Right cardiac atrium (tissue), 5 donors: Measurements from ENCODE around the gene PREX1. TPM values are rescaled to one million over a fixed set of nuclear protein-coding genes. Genes with fewer than 3 reads are reported as not detected.

ENCODE experiments used
- ATAC-seq, 2 donors: fragments of 200-7000 bp; cut with Tn5 transposase; one replicate each; pipeline versions ENCODE4 v1.8.0 to v1.9.1; 2020; ENCODE audit warnings: moderate library complexity in 2 of 2, mild to moderate bottlenecking in 1 of 2
- DNase-seq, 3 donors: peaks; one replicate each; pipeline ENCODE4 v3.0.0-alpha.2; 2020
- H3K27ac ChIP-seq: one replicate; pipeline ENCODE4 v1.5.1; 2013; ENCODE audit warnings: mild to moderate bottlenecking, low read length, control low read depth, moderate library complexity
- H3K27me3 ChIP-seq: one replicate; pipeline ENCODE4 v1.6.1; 2013; ENCODE audit not compliant: control insufficient read depth, insufficient read depth
- H3K4me1 ChIP-seq: one replicate; pipeline ENCODE4 v1.6.1; 2013; ENCODE audit warnings: low read length; ENCODE audit not compliant: control insufficient read depth, insufficient read depth
- H3K4me3 ChIP-seq: one replicate; pipeline ENCODE4 v1.5.1; 2013; ENCODE audit warnings: low read length, control low read depth
- H3K9me3 ChIP-seq: one replicate; pipeline ENCODE4 v1.6.1; 2013; ENCODE audit warnings: low read length; ENCODE audit not compliant: control insufficient read depth
- WGBS: extraction: QIAGEN DNeasy Blood & Tissue Kit; methylation state at CpG from one replicate; pipeline ENCODE4 v1.1.7; 2013; 5-methylcytosine and 5-hydroxymethylcytosine counted together
- intact Hi-C, 4 donors: fragments of 100-400 bp; cut with DNase I; formaldehyde crosslinking; loops; one replicate each; pipeline versions ENCODE4 v1.11.0 to v1.14.0; 2022 to 2023
- polyA plus RNA-seq: library from polyadenylated mRNA; stranded (reverse); fragments of 200-250 nt; gene quantifications from one replicate; pipeline ENCODE4 v1.2.3, GENCODE V29; 2013
- total RNA-seq, 4 donors: library from RNA; stranded (reverse); fragmentation: NEBNext Ultra II Directional; extraction: Animal tissue kit (Norgen Biotek cat#: 25700); gene quantifications; one replicate each; pipeline ENCODE4 v1.2.1, GENCODE V29; 2021
- donor health status: healthy with polysubstance abuse.
- donor health status: DM: no; HTN: yes; CAD: no.
- donor health status: DM: no; HTN: no; CAD: no.
- donor health status: DM: no; HTN: yes; CAD: no; lungs with severe emphysema.
- donor health status: DM: yes; HTN: yes; CAD: no.

The PREX1 gene
- total and polyA plus RNA-seq, 5 donors, result 9.0 to 16.2 (median 13.9) TPM

- Histone ChIP-seq H3K4me3 (no peak overlapping the region), H3K27ac (no peak overlapping the region), H3K27me3 (no peaks in the 10 kb centered on the region), H3K4me1 (no peaks in the 10 kb centered on the region), H3K9me3 (no peaks in the 10 kb centered on the region)
- no peak for ATAC-seq
- 59% methylated on average over 10 of the region's 10 CpGs for WGBS
- intact Hi-C loops, result no loop called here
- DNase-seq, result no peak
These were observed 56.3 kb downstream of the PREX1 start for GRCh38 chr20:48771542-48771941.

- ATAC-seq (no peak), DNase-seq (no peak)
- H3K4me3 ChIP-seq, result no peak overlapping the region
- no peak overlapping the region for H3K27ac ChIP-seq
- intact Hi-C loops, result no loop called here
- H3K9me3 ChIP-seq, result no peaks in the 10 kb centered on the region
- 75% methylated on average over 9 of the region's 9 CpGs for WGBS
- H3K4me1 ChIP-seq, result no peaks in the 10 kb centered on the region
- H3K27me3 ChIP-seq, result no peaks in the 10 kb centered on the region
These were observed 56.9 kb downstream of the PREX1 start for GRCh38 chr20:48770700-48771442.

- intact Hi-C loops, result no loop called here
- peak in 1 of 2 donors; percentile 6 for ATAC-seq
- H3K27ac ChIP-seq, result no peak overlapping the region
These were observed 58.5 kb downstream of the PREX1 start for GRCh38 chr20:48769069-48769983.

GRCh38 chr20:48766961-48767960, 60.5 kb downstream of the PREX1 start:
- H3K4me1 ChIP-seq, result peaks cover 4% of the 10 kb centered on the region
- DNase-seq, result no peak
- no peaks in the 10 kb centered on the region for H3K9me3 ChIP-seq
- intact Hi-C loops, result no loop called here
- whole genome bisulfite sequencing, result 86% methylated on average over 27 of the region's 27 CpGs
- no peak for ATAC-seq
- no peak overlapping the region for H3K27ac ChIP-seq
- H3K4me3 ChIP-seq, result no peak overlapping the region
- no peaks in the 10 kb centered on the region for H3K27me3 ChIP-seq

More at GRCh38 chr20:48769069-48769983, 58.5 kb downstream of the PREX1 start:
- Histone ChIP-seq H3K27me3 (no peaks in the 10 kb centered on the region), H3K9me3 (no peaks in the 10 kb centered on the region), H3K4me3 (no peak overlapping the region), H3K4me1 (no peaks in the 10 kb centered on the region)
- 63% methylated on average over 21 of the region's 21 CpGs for WGBS
- no peak for DNase-seq

GRCh38 chr20:48766205-48766604, 61.6 kb downstream of the PREX1 start:
- Histone ChIP-seq H3K4me3 (no peak overlapping the region), H3K27me3 (no peaks in the 10 kb centered on the region), H3K9me3 (no peaks in the 10 kb centered on the region), H3K27ac (no peak overlapping the region), H3K4me1 (peaks cover 4% of the 10 kb centered on the region)
- 79% methylated on average over 7 of the region's 7 CpGs for WGBS
- ATAC-seq (no peak), DNase-seq (no peak)
- intact Hi-C loops, result no loop called here

GRCh38 chr20:48765359-48765758, 62.4 kb downstream of the PREX1 start:
- WGBS, result 86% methylated on average over 4 of the region's 4 CpGs
- Histone ChIP-seq H3K4me1 (peaks cover 4% of the 10 kb centered on the region), H3K4me3 (no peak overlapping the region), H3K27me3 (no peaks in the 10 kb centered on the region), H3K9me3 (no peaks in the 10 kb centered on the region), H3K27ac (no peak overlapping the region)
- intact Hi-C loops, result no loop called here
- ATAC-seq, result no peak
- no peak for DNase-seq

- Histone ChIP-seq H3K4me1 (peaks cover 6% of the 10 kb centered on the region), H3K27me3 (no peaks in the 10 kb centered on the region), H3K4me3 (no peak overlapping the region), H3K27ac (peak overlapping the region; percentile 60), H3K9me3 (no peaks in the 10 kb centered on the region)
- 64% methylated on average over 13 of the region's 13 CpGs for WGBS
- ATAC-seq (peak; percentile 66 to 77), DNase-seq (peak; percentile 61 to 76 (median 70))
- intact Hi-C loops, result no loop called here
These were observed 64.4 kb downstream of the PREX1 start for GRCh38 chr20:48763216-48763914.

- intact Hi-C loops, result no loop called here
- ATAC-seq (no peak), DNase-seq (no peak)
- Histone ChIP-seq H3K9me3 (no peaks in the 10 kb centered on the region), H3K4me3 (no peak overlapping the region), H3K27me3 (no peaks in the 10 kb centered on the region), H3K4me1 (peaks cover 6% of the 10 kb centered on the region), H3K27ac (peak overlapping the region; percentile 59)
- 87% methylated on average over 3 of the region's 3 CpGs for WGBS
These were observed 65.9 kb downstream of the PREX1 start for GRCh38 chr20:48761874-48762273.

- Histone ChIP-seq H3K27me3 (no peaks in the 10 kb centered on the region), H3K9me3 (no peaks in the 10 kb centered on the region), H3K4me1 (peaks cover 6% of the 10 kb centered on the region), H3K27ac (peak overlapping the region; percentile 65), H3K4me3 (no peak overlapping the region)
- ATAC-seq (no peak), DNase-seq (peak in 1 of 3 donors; percentile 71)
- intact Hi-C loops, result no loop called here
- 75% methylated on average over 12 of the region's 12 CpGs for WGBS
These were observed 66.6 kb downstream of the PREX1 start for GRCh38 chr20:48761023-48761785.
